Measurements from ENCODE around the gene RUFY4. TPM values are rescaled to one million over a fixed set of nuclear protein-coding genes. Genes with fewer than 3 reads are reported as not detected.
"Not testable (repeated sequence)": the region's sequence is repeated elsewhere in the genome, so short reads cannot be mapped to it uniquely, and the experiment has no call there.

RUFY4 gene
- total RNA-seq, 1 donor from 2014 or later: 0.17 TPM

- DNase-seq (ENCODE audit: low spot score): no peak
These were observed 38.5 kb upstream of the RUFY4 start for GRCh38 chr2:218030409-218031195.

- no peak for DNase-seq (ENCODE audit: low spot score)
These were observed 37.8 kb upstream of the RUFY4 start for GRCh38 chr2:218031261-218031660.

- no peak for DNase-seq (ENCODE audit: low spot score)
These were observed 37.2 kb upstream of the RUFY4 start for GRCh38 chr2:218031771-218032257.

- DNase-seq (ENCODE audit: low spot score): no peak
These were observed 36.5 kb upstream of the RUFY4 start for GRCh38 chr2:218032336-218033171.

DNA sequence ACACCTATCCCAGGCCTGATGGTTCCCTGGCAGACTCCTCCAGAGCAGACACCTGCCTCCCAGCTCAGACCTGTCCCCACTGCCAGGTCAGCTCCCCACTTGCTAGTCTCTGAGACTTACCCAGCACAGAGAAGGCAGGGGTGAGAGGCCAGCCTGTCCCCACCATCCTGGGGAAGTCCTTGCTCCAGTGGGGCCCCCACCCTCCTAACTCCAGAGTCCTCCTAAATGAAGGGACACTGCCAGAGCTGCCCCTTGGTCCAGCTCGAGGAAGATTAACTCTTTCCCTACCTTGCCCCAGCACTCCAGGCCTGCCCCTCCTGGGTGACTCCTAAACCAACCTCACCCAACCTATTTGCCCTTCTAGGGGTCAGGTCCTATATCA lies 35.9 kb upstream of the RUFY4 start:
- DNase-seq (ENCODE audit: low spot score): no peak

DNA sequence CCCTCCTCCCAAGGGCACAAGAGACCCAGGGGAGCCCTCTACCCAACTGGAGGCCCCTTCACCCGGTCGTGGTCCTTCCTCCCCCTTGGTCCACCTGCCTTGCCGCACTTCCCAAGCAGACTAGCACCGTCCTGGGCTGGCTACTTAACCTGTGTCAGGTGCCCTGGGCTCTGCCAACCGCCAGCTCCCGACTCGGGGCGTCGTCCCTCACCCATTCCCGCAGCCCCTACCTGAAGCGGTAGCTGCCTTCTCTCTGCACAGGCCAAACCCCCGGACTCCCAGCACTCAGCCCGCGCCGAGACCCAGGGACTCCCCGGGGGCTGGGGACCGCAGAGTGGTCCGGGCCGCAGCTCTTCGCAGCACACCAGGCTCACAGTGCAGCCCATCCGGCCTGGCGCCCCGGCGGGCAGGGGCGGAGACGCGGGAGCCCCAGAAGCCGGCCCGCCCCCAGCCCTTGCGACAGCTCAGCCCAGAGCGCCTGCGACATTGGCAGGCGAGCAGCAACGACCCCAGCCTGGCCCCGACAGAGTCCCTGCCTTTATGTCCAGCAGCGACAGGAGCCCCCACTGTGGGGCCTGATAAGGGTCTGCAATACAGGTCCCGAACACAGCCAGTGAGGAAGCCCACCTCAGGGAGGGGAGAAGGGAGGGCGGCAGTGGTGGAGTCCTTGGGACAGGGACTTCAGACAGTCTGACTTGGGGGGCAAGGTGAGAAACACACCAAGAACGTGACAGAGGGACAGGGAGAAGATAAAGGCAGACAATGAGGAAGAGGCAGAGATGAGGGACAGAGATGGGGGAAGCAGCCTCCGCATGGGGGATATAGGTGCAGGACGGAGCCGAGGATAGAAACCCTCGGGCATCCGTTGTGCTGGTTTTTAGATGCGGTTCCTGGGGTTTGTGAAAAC lies 35.2 kb upstream of the RUFY4 start:
- DNase-seq (ENCODE audit: low spot score): no peak

DNA sequence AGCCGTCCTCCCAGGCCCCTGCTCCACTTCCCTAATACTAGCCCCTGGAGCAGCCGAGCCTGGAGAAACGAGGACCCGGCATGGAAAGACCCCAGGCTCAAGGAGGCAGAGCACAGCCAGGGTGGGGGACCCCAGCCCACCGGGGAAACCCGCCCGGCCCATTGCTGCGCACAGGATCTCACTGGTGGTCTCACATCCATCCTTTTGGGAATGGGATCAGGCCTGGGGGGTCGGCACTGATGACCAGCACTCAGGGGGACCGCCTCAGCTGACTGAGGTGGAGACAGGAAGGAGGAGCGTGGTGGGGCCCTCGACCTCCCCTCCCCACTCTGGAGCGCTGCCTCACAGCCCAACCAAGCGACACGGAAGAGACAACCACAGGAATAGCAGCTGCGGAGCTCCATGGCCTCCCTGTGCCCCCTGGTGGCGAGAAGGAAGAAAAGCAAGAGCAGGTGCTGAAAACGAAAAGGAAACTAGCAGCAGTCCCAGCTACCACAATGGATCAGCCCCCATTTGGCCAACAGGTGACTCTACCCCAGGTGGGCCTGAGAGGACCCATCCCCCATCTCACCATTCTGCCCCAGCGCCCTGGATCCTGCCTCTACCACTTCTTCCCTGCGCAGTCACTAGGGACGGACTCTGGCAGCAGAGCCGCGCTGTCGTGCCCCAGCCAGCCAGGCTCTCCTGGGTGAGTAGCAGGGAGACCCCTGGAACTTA lies 34.4 kb upstream of the RUFY4 start:
- peak; percentile 80 for DNase-seq (ENCODE audit: low spot score)

- DNase-seq (ENCODE audit: low spot score): no peak
These were observed 33.5 kb upstream of the RUFY4 start for GRCh38 chr2:218035463-218036100.

GRCh38 chr2:218036371-218036770 lies 32.7 kb upstream of the RUFY4 start:
- DNase-seq (ENCODE audit: low spot score): no peak

DNA sequence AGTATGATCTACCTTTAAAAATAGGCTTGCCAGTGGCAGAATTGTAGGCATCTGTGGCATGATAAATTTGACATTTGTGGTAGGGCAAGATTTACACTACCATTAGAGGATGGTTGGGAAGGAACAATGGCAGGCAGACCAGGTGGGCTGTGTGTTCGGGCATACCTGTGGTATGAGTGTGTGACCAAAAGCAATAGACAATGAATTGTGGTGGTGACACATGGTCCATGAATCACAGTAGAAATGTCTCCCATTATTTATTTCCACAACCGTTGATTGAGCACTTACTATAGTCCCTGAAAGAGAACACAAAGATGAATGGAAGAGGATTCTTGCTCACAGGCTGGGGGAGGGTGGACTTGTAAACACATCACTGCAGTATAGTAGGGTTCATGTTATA lies 29.9 kb upstream of the RUFY4 start:
- DNase-seq (ENCODE audit: low spot score): no peak

DNA sequence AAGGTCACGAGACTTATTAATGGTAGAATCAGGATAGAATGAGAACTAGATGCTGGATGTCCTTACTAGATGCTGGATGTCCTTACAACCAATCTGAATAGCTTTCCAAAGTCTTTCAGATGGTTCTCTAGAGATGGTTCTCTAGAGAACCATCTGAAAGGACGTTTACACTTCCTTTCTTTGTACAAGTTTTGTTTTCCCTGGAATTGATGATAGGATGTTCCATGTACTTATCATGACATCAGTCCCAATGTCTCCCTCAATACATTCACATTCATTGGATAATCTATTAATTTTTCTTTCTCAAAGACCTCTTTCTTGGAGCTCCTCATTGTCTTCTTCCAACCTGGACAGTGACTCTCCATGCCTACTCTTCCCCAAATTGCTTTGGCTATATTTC lies 28.2 kb upstream of the RUFY4 start:
- no peak for DNase-seq (ENCODE audit: low spot score)

GRCh38 chr2:218041302-218042168 lies 27.5 kb upstream of the RUFY4 start:
- no peak for DNase-seq (ENCODE audit: low spot score)

- no peak for DNase-seq (ENCODE audit: low spot score)
These were observed 26.0 kb upstream of the RUFY4 start for GRCh38 chr2:218043100-218043499.

DNA sequence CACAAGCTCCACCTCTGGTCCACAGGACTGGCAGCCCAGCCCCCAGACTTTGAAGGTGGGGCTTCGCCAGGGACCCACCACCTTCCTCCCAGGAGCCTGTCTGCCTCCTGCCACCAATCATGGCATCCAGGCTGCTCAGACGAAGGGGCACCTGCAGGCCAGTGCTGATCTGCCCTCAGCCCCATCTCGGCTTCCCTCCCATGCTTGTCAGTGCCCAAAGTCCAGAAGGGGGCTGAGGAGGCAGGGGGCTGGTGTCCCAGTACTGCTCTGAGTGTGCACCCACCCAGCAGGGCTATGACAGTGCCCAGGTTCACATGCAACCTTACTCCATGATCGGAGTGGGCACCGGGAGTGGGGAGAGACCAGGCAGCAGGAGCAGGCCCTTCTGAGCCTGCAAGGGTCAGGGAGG lies 25.3 kb upstream of the RUFY4 start:
- DNase-seq (ENCODE audit: low spot score): no peak

DNA sequence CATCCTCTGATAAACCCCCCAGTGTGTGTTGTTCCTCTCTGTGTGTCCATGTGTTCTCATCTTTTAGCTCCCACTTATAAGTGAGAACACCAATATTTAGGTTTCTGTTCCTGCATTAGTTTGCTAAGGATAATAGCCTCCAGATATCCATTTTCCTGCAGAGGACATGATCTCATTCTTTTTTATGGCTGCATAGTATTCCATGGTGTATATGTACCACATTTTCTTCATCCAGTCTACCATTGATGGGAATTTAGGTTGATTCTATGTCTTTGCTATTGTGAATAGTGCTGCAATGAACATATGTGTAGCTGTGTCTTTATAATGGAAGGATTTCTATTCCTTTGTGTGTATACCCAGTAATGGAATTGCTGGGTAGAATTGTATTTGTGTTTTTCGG lies 24.5 kb upstream of the RUFY4 start:
- not testable (repeated sequence) for DNase-seq (ENCODE audit: low spot score)

DNA sequence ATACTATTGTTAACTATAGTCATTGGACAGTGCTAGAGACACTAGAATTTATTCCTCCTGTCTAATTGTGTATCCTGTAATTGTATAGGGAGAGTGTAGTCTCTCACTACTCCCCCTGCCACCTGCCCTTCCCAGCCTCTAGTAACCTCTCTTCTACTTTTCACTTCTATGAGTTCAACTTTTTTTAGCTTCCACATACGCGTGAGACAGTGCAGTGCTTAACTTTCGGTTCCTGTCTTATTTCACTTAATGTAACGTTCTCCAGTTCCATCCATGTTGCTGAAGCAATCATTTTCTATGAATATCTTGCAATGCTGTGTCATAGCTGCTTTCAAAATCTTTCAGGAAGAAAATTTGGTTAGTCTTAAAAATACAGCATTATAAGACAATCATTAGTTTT lies 22.8 kb upstream of the RUFY4 start:
- no peak for DNase-seq (ENCODE audit: low spot score)

GRCh38 chr2:218047536-218048225 lies 21.4 kb upstream of the RUFY4 start:
- DNase-seq (ENCODE audit: low spot score): no peak

DNA sequence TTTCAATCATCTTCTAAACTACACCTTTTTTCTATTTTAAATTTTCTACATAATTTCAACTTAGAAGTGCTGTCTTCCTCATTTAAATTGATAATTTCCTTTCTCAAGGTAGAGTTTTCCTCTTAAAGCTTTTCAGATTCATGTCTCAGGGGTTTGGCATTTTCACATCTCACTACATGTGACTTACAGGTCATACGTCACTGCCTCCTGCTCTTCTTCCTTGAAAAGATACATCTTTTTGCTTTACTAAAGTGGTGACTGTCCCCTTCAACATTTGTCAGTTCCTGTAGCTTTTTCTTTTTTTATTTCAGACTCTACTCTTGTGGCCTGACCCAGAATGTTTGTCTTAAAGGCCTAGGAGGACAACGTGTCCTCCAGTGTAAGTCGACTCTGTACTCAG lies 17.1 kb upstream of the RUFY4 start:
- DNase-seq (ENCODE audit: low spot score): no peak

GRCh38 chr2:218059289-218059688 lies 9.8 kb upstream of the RUFY4 start:
- no peak for DNase-seq (ENCODE audit: low spot score)

Measured in mucosa of gallbladder (tissue), 1 donor.